Omental fat pad (tissue), 4 donors: Measurements from ENCODE around the gene HSD17B8. TPM values are rescaled to one million over a fixed set of nuclear protein-coding genes. Genes with fewer than 3 reads are reported as not detected.

Experiments used
- ATAC-seq: fragments of 150-250 bp; one replicate; pipeline ENCODE4 v1.9.1; 2016; ENCODE audit warnings: mild to moderate bottlenecking, moderate library complexity; ENCODE audit not compliant: low FRiP score
- DNase-seq: peaks from one replicate; pipeline ENCODE4 v3.0.0-alpha.2; 2019; ENCODE audit warnings: low spot score
- CTCF ChIP-seq, 3 donors: fragments of 450-650 bp; IDR thresholded peaks; one replicate each; pipeline ENCODE4 v1.5.1; 2016 to 2017; ENCODE audit warnings: antibody characterized with exemption in 3 of 3, mild to moderate bottlenecking in 3 of 3, moderate library complexity in 2 of 3
- total RNA-seq, 4 donors: library from RNA; depleted of rRNA; stranded (reverse); fragments of >200 nt; gene quantifications; one replicate each; pipeline ENCODE4 v1.1.0, GENCODE V29; 2016

The HSD17B8 gene
- total RNA-seq, 4 donors from 2014 or later = 6.9 to 13.6 (median 11.0) TPM

GRCh38 chr6:33163540-33163939 lies 40.9 kb upstream of the HSD17B8 start:
- ATAC-seq = no peak
- no peak for TF ChIP-seq CTCF (IDR thresholded peaks at IDR 0.05)
- no peak for DNase-seq

GRCh38 chr6:33164176-33164575 lies 40.3 kb upstream of the HSD17B8 start:
- TF ChIP-seq CTCF (IDR thresholded peaks at IDR 0.05) = no peak
- DNase-seq (no peak), ATAC-seq (no peak)

GRCh38 chr6:33164665-33165373 lies 39.6 kb upstream of the HSD17B8 start:
- ATAC-seq = no peak
- no peak for DNase-seq
- TF ChIP-seq CTCF (IDR thresholded peaks at IDR 0.05) = no peak

GRCh38 chr6:33165581-33166258 lies 38.7 kb upstream of the HSD17B8 start:
- no peak for ATAC-seq
- no peak for DNase-seq
- TF ChIP-seq CTCF (IDR thresholded peaks at IDR 0.05) = no peak

GRCh38 chr6:33166363-33166762 lies 38.1 kb upstream of the HSD17B8 start:
- ATAC-seq (no peak), DNase-seq (no peak)
- no peak for TF ChIP-seq CTCF (IDR thresholded peaks at IDR 0.05)

- TF ChIP-seq CTCF (IDR thresholded peaks at IDR 0.05) = no peak
- no peak for ATAC-seq
- no peak for DNase-seq
Observed at GRCh38 chr6:33166811-33167210, 37.6 kb upstream of the HSD17B8 start.
